ENCODE measurements around the gene TBRG4.

DNA sequence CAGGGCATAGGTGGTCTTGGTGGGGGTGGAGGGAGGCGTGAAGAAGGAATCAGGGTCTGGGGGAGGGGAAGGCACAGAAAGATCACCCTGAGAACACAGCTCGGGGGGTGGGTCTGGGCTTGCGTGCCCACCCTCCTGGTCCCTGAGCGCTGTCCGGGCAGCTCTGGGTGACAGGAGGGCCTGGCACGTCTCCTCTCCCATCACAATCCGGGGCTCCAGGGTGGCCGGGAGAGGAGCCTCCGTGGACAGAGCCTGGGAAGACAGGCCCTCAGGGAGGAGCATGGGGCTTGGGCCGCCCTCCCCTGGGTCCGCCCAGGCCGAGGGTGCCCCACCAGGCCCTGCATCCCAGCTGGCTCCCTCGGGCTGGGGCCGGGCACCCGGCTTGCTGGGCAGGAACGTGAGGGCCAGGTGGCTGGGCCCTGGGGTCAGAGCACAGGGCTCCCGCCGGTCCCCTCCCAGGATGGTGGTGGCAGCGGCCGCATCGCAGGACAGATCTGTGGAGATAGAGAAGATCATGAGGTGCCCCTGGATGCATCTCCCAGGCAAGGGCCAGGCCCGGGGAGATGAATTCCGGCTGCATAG, 25.8 kb downstream of the TBRG4 start:
- TF ChIP-seq, protein P1, sequence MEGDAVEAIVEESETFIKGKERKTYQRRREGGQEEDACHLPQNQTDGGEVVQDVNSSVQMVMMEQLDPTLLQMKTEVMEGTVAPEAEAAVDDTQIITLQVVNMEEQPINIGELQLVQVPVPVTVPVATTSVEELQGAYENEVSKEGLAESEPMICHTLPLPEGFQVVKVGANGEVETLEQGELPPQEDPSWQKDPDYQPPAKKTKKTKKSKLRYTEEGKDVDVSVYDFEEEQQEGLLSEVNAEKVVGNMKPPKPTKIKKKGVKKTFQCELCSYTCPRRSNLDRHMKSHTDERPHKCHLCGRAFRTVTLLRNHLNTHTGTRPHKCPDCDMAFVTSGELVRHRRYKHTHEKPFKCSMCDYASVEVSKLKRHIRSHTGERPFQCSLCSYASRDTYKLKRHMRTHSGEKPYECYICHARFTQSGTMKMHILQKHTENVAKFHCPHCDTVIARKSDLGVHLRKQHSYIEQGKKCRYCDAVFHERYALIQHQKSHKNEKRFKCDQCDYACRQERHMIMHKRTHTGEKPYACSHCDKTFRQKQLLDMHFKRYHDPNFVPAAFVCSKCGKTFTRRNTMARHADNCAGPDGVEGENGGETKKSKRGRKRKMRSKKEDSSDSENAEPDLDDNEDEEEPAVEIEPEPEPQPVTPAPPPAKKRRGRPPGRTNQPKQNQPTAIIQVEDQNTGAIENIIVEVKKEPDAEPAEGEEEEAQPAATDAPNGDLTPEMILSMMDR (IDR thresholded peaks at IDR 0.05; ENCODE audit: borderline replicate concordance, extremely low read depth, low read length, poor library complexity, severe bottlenecking), result no peak
- no peak for TF ChIP-seq EZH2 (IDR thresholded peaks at IDR 0.05; ENCODE audit: borderline replicate concordance, low read depth, low read length, severe bottlenecking)
